Pancreas (tissue), 10 donors: Measurements from ENCODE around the gene CTIF. TPM values are rescaled to one million over a fixed set of nuclear protein-coding genes. Genes with fewer than 3 reads are reported as not detected.
A peak's percentile ranks its signal among the peaks of the same experiment; 100 is the strongest.

ENCODE experiments used
- ATAC-seq, 4 donors: fragments of 200-7000 bp; cut with Tn5 transposase; one replicate each; pipeline versions ENCODE4 v1.8.0 to v1.9.1; 2020; ENCODE audit warnings: mild to moderate bottlenecking in 4 of 4, moderate library complexity in 4 of 4
- DNase-seq, 6 donors: peaks; one replicate each; pipeline ENCODE4 v3.0.0-alpha.2; 2020
- FAIRE-seq: peaks from 2 replicates; lab custom pipeline; 2012; peaks lifted over from hg19 to GRCh38; lab: Jason Lieb, UNC
- H3K27ac ChIP-seq, 4 donors: fragments of 200-600 bp; sonication (generic); 1 replicate in 3 of 4; 2 replicates in 1 of 4; pipeline versions ENCODE4 v1.5.0 to v1.8.0; 2020
- H3K27me3 ChIP-seq, 4 donors: fragments of 200-600 bp; one replicate each; pipeline ENCODE4 v1.8.0; 2021
- H3K36me3 ChIP-seq, 3 donors: fragments of 200-600 bp; sonication (generic) in 1 of 3; one replicate each; pipeline versions ENCODE4 v1.5.0 to v1.8.0; 2020 to 2021
- H3K4me1 ChIP-seq, 3 donors: fragments of 200-600 bp; one replicate each; pipeline ENCODE4 v1.8.0; 2021
- H3K4me3 ChIP-seq, 4 donors: fragments of 200-600 bp; sonication (generic) in 2 of 4; one replicate each; pipeline versions ENCODE4 v1.5.0 to v1.8.0; 2020 to 2021
- H3K9me3 ChIP-seq, 4 donors: fragments of 200-600 bp; one replicate each; pipeline ENCODE4 v1.8.0; 2021
- CTCF ChIP-seq, 4 donors: fragments of 200-600 bp; sonication (generic) in 3 of 4; IDR thresholded peaks; one replicate each; pipeline versions ENCODE4 v1.5.0 to v1.8.0; 2021; ENCODE audit warnings: antibody characterized with exemption in 4 of 4
- WGBS, 2 donors: extraction: QIAGEN DNeasy Blood & Tissue Kit; methylation state at CpG; one replicate each; pipeline ENCODE4 v1.1.7; 2013; 5-methylcytosine and 5-hydroxymethylcytosine counted together
- intact Hi-C, 3 donors: fragments of 100-400 bp; cut with DNase I; formaldehyde crosslinking; loops; one replicate each; pipeline versions ENCODE4 v1.11.1 to v1.14.2; 2022
- polyA plus RNA-seq, 2 donors: library from polyadenylated mRNA; stranded (reverse); fragments of 200-250 nt; gene quantifications; one replicate each; pipeline ENCODE4 v1.2.3, GENCODE V29; 2013
- total RNA-seq, 6 donors: library from RNA; stranded (reverse); fragmentation: NEBNext Ultra II Directional in 4 of 6; extraction: Animal tissue kit (Norgen Biotek cat#: 25700) in 4 of 6; gene quantifications; one replicate each; pipeline versions ENCODE4 v1.2.1 to v1.2.4, GENCODE V29; 2021 to 2023
- donor health status: healthy with polysubstance abuse.
- donor health status: DM: no; HTN: no; CAD: no; lungs with moderate emphysema.
- donor health status: DM: no; HTN: no; CAD: no.
- donor health status: control.
- donor health status: control.
- donor health status: Bipolar disorder and iron deficiency.
- donor health status: DM: yes; HTN: yes; CAD: no.
- donor health status: DM: no; HTN: no; CAD: no.
- donor health status: DM: no; HTN: no; CAD: no.
- donor health status: DM: yes; HTN: yes; CAD: no.

The CTIF gene
- total and polyA plus RNA-seq, 8 donors: 15.1 to 27.4 (median 16.7) TPM

DNA sequence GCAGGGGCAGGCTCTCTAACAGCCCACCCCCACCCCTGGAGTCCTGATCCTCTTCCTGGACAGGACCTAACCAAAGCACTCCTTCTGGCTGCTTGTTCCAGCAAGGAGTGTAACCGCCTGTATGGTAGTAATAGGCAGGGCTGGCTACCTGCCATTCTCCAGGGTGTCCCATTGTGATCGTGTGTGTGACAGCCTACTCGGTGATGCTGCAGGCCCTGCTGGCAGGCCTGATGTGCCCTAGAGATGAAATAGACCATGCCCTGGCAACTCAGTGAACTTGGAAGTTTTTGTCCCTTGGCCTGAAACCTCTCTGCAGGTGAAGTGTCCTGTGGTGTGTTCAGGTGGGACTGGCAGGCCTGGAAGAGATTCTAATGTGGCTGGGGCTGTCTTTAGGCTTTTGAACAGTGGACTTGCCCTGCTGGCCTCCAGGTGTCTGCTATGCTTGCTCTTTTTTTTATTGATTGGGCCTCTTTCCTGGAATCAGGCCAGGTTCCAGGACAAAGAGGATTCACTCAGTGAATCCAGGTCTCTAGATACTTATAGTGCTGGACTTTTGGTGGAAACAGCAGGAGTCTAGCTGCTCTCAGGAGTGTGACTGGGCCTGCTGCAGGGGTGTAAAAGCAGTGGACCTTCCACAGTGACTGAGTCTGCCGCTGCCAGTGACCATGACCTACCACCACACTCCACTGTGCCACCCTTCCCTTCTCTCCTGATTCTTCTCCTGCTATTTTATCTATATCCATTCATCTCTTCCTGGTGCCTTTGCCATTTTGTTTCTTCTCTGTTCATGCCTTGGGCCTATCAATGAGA lies 132.1 kb downstream of the CTIF start:
- no peak overlapping the region for H3K27ac ChIP-seq
- intact Hi-C loops: loop anchor here in 1 of 3 donors (10.0 kb wide), 1 partner anchor 564 kb away; no protein-coding TSS in a partner anchor
- no peaks in the 10 kb centered on the region for H3K36me3 ChIP-seq
- ATAC-seq (no peak), DNase-seq (no peak), FAIRE-seq (no peak)
- no peaks in the 10 kb centered on the region for H3K27me3 ChIP-seq
- 94 to 97% methylated on average over 4 of the region's 4 CpGs for WGBS, 2 donors
- H3K9me3 ChIP-seq: no peaks in the 10 kb centered on the region
- H3K4me1 ChIP-seq: no peaks in the 10 kb centered on the region
- TF ChIP-seq CTCF (IDR thresholded peaks at IDR 0.05): no peak
- H3K4me3 ChIP-seq: no peak overlapping the region

- FAIRE-seq (no peak), DNase-seq (no peak), ATAC-seq (no peak)
- Histone ChIP-seq H3K27me3 (no peaks in the 10 kb centered on the region), H3K4me1 (no peaks in the 10 kb centered on the region), H3K9me3 (no peaks in the 10 kb centered on the region), H3K27ac (no peak overlapping the region), H3K4me3 (no peak overlapping the region), H3K36me3 (no peaks in the 10 kb centered on the region)
- TF ChIP-seq CTCF (IDR thresholded peaks at IDR 0.05): no peak
- WGBS, 2 donors: 97 to 100% methylated on average over 1 of the region's 1 CpG
- intact Hi-C loops: loop anchor here in 1 of 3 donors (10.0 kb wide), 1 partner anchor 563 kb away; no protein-coding TSS in a partner anchor
These were observed 132.7 kb downstream of the CTIF start for GRCh38 chr18:48671561-48671945.

DNA sequence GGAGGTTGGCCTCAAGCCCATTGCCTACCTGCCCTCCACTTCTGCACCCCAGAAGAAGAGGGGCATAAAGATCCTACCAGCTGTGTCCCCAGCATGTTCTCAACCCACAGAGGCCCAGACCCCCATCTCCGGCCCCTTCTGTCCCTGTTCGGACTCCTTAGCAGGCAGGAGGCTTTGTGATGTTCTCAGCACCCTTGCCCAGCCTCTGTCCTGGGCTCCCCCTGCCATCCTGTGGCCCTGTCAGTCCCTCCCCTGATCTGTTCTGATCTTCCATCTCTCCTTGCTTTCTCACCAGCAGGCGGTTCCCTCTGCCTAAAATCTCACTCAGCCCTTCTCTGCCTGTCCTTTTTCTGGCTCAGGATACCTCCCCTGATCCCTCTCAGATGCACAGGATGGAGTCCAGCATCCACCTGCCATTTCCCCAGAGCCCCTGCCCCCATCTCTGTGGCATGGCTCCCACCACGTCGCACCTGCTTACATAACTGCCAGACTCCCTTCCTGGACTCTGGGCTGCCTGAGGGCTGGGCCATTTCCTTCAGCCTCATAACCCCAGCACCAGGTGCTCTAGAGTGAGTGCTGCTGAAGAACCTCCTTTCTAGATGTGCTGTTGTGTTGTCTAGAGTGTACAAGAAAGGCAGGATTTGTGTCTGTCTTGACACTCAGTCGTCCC lies 134.0 kb downstream of the CTIF start:
- WGBS, 2 donors: 75 to 81% methylated on average over 6 of the region's 6 CpGs
- no peaks in the 10 kb centered on the region for H3K36me3 ChIP-seq
- no peak for FAIRE-seq
- H3K4me3 ChIP-seq: no peak overlapping the region
- no peaks in the 10 kb centered on the region for H3K27me3 ChIP-seq
- H3K4me1 ChIP-seq: no peaks in the 10 kb centered on the region
- no peak for ATAC-seq
- no peak for TF ChIP-seq CTCF (IDR thresholded peaks at IDR 0.05)
- H3K27ac ChIP-seq: no peak overlapping the region
- intact Hi-C loops: loop anchor here in 1 of 3 donors (10.0 kb wide), 1 partner anchor 562 kb away; no protein-coding TSS in a partner anchor
- H3K9me3 ChIP-seq: no peaks in the 10 kb centered on the region
- DNase-seq: peak in 1 of 6 donors; percentile 22

- DNase-seq (no peak), ATAC-seq (no peak), FAIRE-seq (no peak)
- Histone ChIP-seq H3K4me3 (no peak overlapping the region), H3K4me1 (no peaks in the 10 kb centered on the region), H3K27me3 (no peaks in the 10 kb centered on the region), H3K9me3 (no peaks in the 10 kb centered on the region), H3K27ac (no peak overlapping the region), H3K36me3 (no peaks in the 10 kb centered on the region)
- intact Hi-C loops: loop anchor here in 1 of 3 donors (10.0 kb wide), 1 partner anchor 561 kb away; no protein-coding TSS in a partner anchor
- 57 to 60% methylated on average over 3 of the region's 3 CpGs for whole genome bisulfite sequencing, 2 donors
- TF ChIP-seq CTCF (IDR thresholded peaks at IDR 0.05): no peak
These were observed 134.6 kb downstream of the CTIF start for GRCh38 chr18:48673456-48673852.
